ENCODE results near the gene ASB2. TPM values are rescaled to one million over a fixed set of nuclear protein-coding genes. Genes with fewer than 3 reads are reported as not detected.

The ASB2 gene
- polyA plus RNA-seq, 1 donor (not counting 4 experiments of a cell fraction or from before 2014, with no cell fraction given), result 0.56 TPM

DNA sequence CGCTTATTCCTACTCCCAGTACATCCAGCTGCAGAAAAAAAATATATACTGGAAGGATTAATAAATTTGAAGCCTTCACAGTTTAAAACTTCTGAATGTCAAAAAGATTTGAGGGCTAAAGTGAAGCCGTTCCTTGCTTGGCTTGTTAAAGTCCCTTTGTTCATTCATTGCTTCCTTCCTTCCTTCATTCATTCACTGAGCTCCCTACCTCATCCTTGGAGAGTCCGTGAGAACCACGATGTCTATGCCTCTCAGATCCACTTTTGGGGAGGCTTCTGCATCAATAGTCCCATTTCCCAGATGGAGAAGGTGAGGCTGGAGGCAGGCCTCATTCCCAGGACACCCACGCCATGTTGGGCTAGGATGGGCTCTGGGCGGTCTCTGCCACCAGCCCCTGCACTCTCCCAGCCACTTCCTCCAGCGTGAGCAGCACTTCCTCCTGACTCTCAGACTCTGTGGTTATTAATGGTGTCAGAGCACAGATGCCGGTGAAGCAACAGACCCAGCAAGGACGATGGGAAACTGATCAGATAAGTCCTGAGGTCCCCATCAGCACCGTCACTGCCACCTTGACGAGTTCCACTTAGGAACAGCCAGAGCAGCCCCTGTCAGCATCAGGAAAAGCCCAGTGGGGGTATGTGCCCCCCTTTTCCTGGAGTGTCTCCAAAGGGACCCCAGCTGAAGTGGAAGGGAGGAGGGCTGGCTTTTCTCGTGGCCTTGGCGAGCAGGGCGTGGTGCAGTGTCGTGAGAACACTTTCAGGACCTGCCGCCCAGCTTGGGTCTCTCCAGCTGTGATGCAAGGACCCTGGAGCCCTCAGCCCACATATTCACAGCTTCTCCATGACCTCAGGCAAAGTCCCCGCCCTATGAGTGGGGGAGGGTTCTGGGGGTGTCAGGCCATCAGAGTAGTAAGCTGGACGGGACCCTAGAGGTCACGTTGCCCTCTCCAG is 21.2 kb downstream of the ASB2 start:
- Histone ChIP-seq H3K27me3 (ENCODE audit: control insufficient read depth, extremely low read depth, insufficient read depth, low read length) (no peaks in the 10 kb centered on the region), H3K9me3 (ENCODE audit: control insufficient read depth, low read depth, low read length) (no peaks in the 10 kb centered on the region), H3K4me3 (ENCODE audit: control insufficient read depth in 2 of 3, extremely low read depth in 1 of 3, insufficient read depth in 2 of 3, low read depth in 1 of 3, low read length in 3 of 3) (no peak overlapping the region), H3K9me1 (ENCODE audit: control insufficient read depth, extremely low read depth, insufficient read depth, low read length) (no peaks in the 10 kb centered on the region), H3K27ac (ENCODE audit: control insufficient read depth, insufficient read depth, low read length) (no peak overlapping the region), H3K4me1 (ENCODE audit: control insufficient read depth, extremely low read depth, insufficient read depth, low read length) (peaks cover 13% of the 10 kb centered on the region), H3K79me2 (ENCODE audit: control insufficient read depth, insufficient read depth, low read length) (no peaks in the 10 kb centered on the region), H3K9ac (ENCODE audit: control insufficient read depth, extremely low read depth, insufficient read depth, low read length) (no peak overlapping the region), H4K20me1 (ENCODE audit: control insufficient read depth, extremely low read depth, insufficient read depth, low read length) (no peaks in the 10 kb centered on the region), H3K36me3 (ENCODE audit: control insufficient read depth in 2 of 2, extremely low read depth in 1 of 2, insufficient read depth in 2 of 2, low read length in 2 of 2) (no peaks in the 10 kb centered on the region), H3K4me2 (ENCODE audit: control insufficient read depth, extremely low read depth, insufficient read depth, low read depth, low read length) (no peak overlapping the region), H2AFZ (ENCODE audit: control insufficient read depth, low read length) (no peak overlapping the region)
- no peak for TF ChIP-seq EZH2 (IDR thresholded peaks at IDR 0.05; ENCODE audit: low read length)
- FAIRE-seq, result no peak
- dilution Hi-C loops (cut with MboI; ENCODE audit: extremely low pct_ligation_motif_present, low sequenced_read_pairs), result no loop called here
- no peak for DNase-seq (ENCODE audit: low read depth, low spot score)

DNA sequence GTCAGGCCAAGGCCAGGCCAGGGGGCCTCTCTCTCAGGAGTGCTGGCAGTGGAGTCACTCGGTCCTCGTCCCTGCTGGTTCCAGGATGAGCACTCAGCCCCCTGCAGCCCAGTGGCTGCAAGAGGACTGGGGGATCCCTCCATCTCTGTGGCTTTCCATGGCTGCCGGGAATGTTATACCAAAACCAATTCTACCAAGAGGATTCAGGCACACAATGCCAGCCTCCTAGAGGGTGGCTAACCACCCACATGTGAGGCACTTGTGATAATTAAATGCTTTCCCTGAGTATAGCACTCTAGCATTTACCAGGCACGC is 21.9 kb downstream of the ASB2 start:
- Histone ChIP-seq H4K20me1 (ENCODE audit: control insufficient read depth, extremely low read depth, insufficient read depth, low read length) (no peaks in the 10 kb centered on the region), H3K36me3 (ENCODE audit: control insufficient read depth in 2 of 2, extremely low read depth in 1 of 2, insufficient read depth in 2 of 2, low read length in 2 of 2) (no peaks in the 10 kb centered on the region), H3K9ac (ENCODE audit: control insufficient read depth, extremely low read depth, insufficient read depth, low read length) (no peak overlapping the region), H3K79me2 (ENCODE audit: control insufficient read depth, insufficient read depth, low read length) (no peaks in the 10 kb centered on the region), H3K27me3 (ENCODE audit: control insufficient read depth, extremely low read depth, insufficient read depth, low read length) (no peaks in the 10 kb centered on the region), H3K4me1 (ENCODE audit: control insufficient read depth, extremely low read depth, insufficient read depth, low read length) (peaks cover 6% of the 10 kb centered on the region), H3K27ac (ENCODE audit: control insufficient read depth, insufficient read depth, low read length) (no peak overlapping the region), H2AFZ (ENCODE audit: control insufficient read depth, low read length) (no peak overlapping the region), H3K4me2 (ENCODE audit: control insufficient read depth, extremely low read depth, insufficient read depth, low read depth, low read length) (no peak overlapping the region), H3K9me1 (ENCODE audit: control insufficient read depth, extremely low read depth, insufficient read depth, low read length) (no peaks in the 10 kb centered on the region), H3K4me3 (ENCODE audit: control insufficient read depth in 2 of 3, extremely low read depth in 1 of 3, insufficient read depth in 2 of 3, low read depth in 1 of 3, low read length in 3 of 3) (no peak overlapping the region), H3K9me3 (ENCODE audit: control insufficient read depth, low read depth, low read length) (no peaks in the 10 kb centered on the region)
- dilution Hi-C loops (cut with MboI; ENCODE audit: extremely low pct_ligation_motif_present, low sequenced_read_pairs), result no loop called here
- no peak for DNase-seq (ENCODE audit: low read depth, low spot score)
- TF ChIP-seq, protein P1, sequence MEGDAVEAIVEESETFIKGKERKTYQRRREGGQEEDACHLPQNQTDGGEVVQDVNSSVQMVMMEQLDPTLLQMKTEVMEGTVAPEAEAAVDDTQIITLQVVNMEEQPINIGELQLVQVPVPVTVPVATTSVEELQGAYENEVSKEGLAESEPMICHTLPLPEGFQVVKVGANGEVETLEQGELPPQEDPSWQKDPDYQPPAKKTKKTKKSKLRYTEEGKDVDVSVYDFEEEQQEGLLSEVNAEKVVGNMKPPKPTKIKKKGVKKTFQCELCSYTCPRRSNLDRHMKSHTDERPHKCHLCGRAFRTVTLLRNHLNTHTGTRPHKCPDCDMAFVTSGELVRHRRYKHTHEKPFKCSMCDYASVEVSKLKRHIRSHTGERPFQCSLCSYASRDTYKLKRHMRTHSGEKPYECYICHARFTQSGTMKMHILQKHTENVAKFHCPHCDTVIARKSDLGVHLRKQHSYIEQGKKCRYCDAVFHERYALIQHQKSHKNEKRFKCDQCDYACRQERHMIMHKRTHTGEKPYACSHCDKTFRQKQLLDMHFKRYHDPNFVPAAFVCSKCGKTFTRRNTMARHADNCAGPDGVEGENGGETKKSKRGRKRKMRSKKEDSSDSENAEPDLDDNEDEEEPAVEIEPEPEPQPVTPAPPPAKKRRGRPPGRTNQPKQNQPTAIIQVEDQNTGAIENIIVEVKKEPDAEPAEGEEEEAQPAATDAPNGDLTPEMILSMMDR (optimal IDR thresholded peaks at IDR 0.05 in 1 of 3, IDR thresholded peaks at IDR 0.05 in 1 of 3, conservative IDR thresholded peaks at IDR 0.05 in 1 of 3; ENCODE audit: extremely low read depth in 1 of 3, insufficient read depth in 2 of 3, low read length in 3 of 3), result no peak
- TF ChIP-seq EZH2 (IDR thresholded peaks at IDR 0.05; ENCODE audit: low read length), result no peak
- no peak for FAIRE-seq

Measured in keratinocyte (primary cell).